Keratinocyte (primary cell): ENCODE measurements around the gene CHPT1. TPM values are rescaled to one million over a fixed set of nuclear protein-coding genes. Genes with fewer than 3 reads are reported as not detected.

Experiments used
- DNase-seq: peaks from one replicate; pipeline ENCODE4 v3.0.0-alpha.2; 2011; ENCODE audit warnings: low read depth, missing footprints, low spot score
- FAIRE-seq: peaks from 2 replicates; lab custom pipeline; 2011; peaks lifted over from hg19 to GRCh38; lab: Jason Lieb, UNC
- H2AFZ ChIP-seq: 2 replicates; pipeline ENCODE4 v1.6.0; 2012; ENCODE audit warnings: low read length, control low read depth, inconsistent platforms; ENCODE audit not compliant: control insufficient read depth
- H3K27ac ChIP-seq: 2 replicates; pipeline ENCODE4 v1.5.1; 2011; ENCODE audit warnings: low read length; ENCODE audit not compliant: control insufficient read depth, insufficient read depth
- H3K27me3 ChIP-seq: 3 replicates; pipeline ENCODE4 v1.6.0; 2011; ENCODE audit warnings: low read length; ENCODE audit not compliant: control insufficient read depth, insufficient read depth; ENCODE audit errors: extremely low read depth
- H3K36me3 ChIP-seq, 2 experiments: 2 replicates in 1 of 2; 3 replicates in 1 of 2; pipeline ENCODE4 v1.5.1; 2011; ENCODE audit warnings: low read length in 2 of 2, mild to moderate bottlenecking in 1 of 2; ENCODE audit not compliant: control insufficient read depth in 2 of 2, insufficient read depth in 2 of 2; ENCODE audit errors: extremely low read depth in 1 of 2
- H3K4me1 ChIP-seq: 3 replicates; pipeline ENCODE4 v1.5.1; 2011; ENCODE audit warnings: low read length; ENCODE audit not compliant: control insufficient read depth, insufficient read depth; ENCODE audit errors: extremely low read depth
- H3K4me2 ChIP-seq: 3 replicates; pipeline ENCODE4 v1.6.0; 2011; ENCODE audit warnings: low read depth, low read length; ENCODE audit not compliant: control insufficient read depth, insufficient read depth; ENCODE audit errors: extremely low read depth
- H3K4me3 ChIP-seq, 3 experiments: fragments of 200-600 bp in 1 of 3; sonication (generic) in 1 of 3; 2 replicates in 2 of 3; 3 replicates in 1 of 3; pipeline ENCODE4 v1.5.1; 2011 to 2016; ENCODE audit warnings: low read length in 3 of 3, mild to moderate bottlenecking in 3 of 3, control low read depth in 2 of 3, inconsistent platforms in 1 of 3, low read depth in 1 of 3, mixed read lengths in 1 of 3, mixed run types in 1 of 3, moderate library complexity in 1 of 3; ENCODE audit not compliant: control insufficient read depth in 2 of 3, insufficient read depth in 2 of 3; ENCODE audit errors: extremely low read depth in 1 of 3
- H3K79me2 ChIP-seq: 2 replicates; pipeline ENCODE4 v1.6.0; 2012; ENCODE audit warnings: low read length; ENCODE audit not compliant: control insufficient read depth, insufficient read depth
- H3K9ac ChIP-seq: 3 replicates; pipeline ENCODE4 v1.6.0; 2011; ENCODE audit warnings: low read length; ENCODE audit not compliant: control insufficient read depth, insufficient read depth; ENCODE audit errors: extremely low read depth
- H3K9me1 ChIP-seq: 3 replicates; pipeline ENCODE4 v1.6.0; 2011; ENCODE audit warnings: low read length; ENCODE audit not compliant: control insufficient read depth, insufficient read depth; ENCODE audit errors: extremely low read depth
- H3K9me3 ChIP-seq: 2 replicates; pipeline ENCODE4 v1.5.1; 2012; ENCODE audit warnings: low read depth, low read length; ENCODE audit not compliant: control insufficient read depth
- H4K20me1 ChIP-seq: 3 replicates; pipeline ENCODE4 v1.6.0; 2011; ENCODE audit warnings: low read length; ENCODE audit not compliant: control insufficient read depth, insufficient read depth; ENCODE audit errors: extremely low read depth
- CTCF ChIP-seq, 3 experiments: IDR thresholded peaks in 1 of 3; conservative IDR thresholded peaks in 1 of 3; optimal IDR thresholded peaks in 1 of 3; 2 replicates in 2 of 3; 3 replicates in 1 of 3; pipeline versions ENCODE3 to v1.5.1; 2011; ENCODE audit warnings: low read length in 3 of 3, mild to moderate bottlenecking in 3 of 3, moderate library complexity in 2 of 3, control low read depth in 1 of 3, inconsistent platforms in 1 of 3; ENCODE audit not compliant: insufficient read depth in 2 of 3; ENCODE audit errors: extremely low read depth in 1 of 3
- EZH2 ChIP-seq: IDR thresholded peaks from one replicate; pipeline ENCODE4 v1.6.1; 2012; ENCODE audit warnings: inconsistent platforms, mild to moderate bottlenecking, low read length, moderate library complexity
- dilution Hi-C: fragments of 300-500 bp; cut with MboI; formaldehyde crosslinking; loops from one replicate; pipeline ENCODE4 v1.7.0; 2020; ENCODE audit warnings: low sequenced_read_pairs; ENCODE audit not compliant: extremely low pct_ligation_motif_present
- polyA plus RNA-seq, 5 experiments: library from polyadenylated mRNA; depleted of rRNA in 3 of 5; stranded (reverse) in 3 of 5; stranded (forward) in 1 of 5; unstranded in 1 of 5; fragments of >200 nt; gene quantifications; 1 replicate in 1 of 5; 2 replicates in 3 of 5; 3 replicates in 1 of 5; pipeline versions ENCODE4 v1.2.1 to v1.2.3, GENCODE V29; 2011 to 2012; ENCODE audit warnings: missing spikeins in 2 of 5, low read depth in 1 of 5, low replicate concordance in 1 of 5

Gene CHPT1
- polyA plus RNA-seq, 1 donor (not counting 4 experiments of a cell fraction or from before 2014, with no cell fraction given): 12.7 TPM

- dilution Hi-C loops: no loop called here
- no peak overlapping the region for H3K9ac ChIP-seq
- H2AFZ ChIP-seq: no peak overlapping the region
- FAIRE-seq (no peak), DNase-seq (no peak)
- no peak overlapping the region for H3K4me3 ChIP-seq
- H3K27ac ChIP-seq: no peak overlapping the region
- TF ChIP-seq EZH2 (no peak), CTCF (optimal IDR thresholded peaks at IDR 0.05 in 1 of 3, IDR thresholded peaks at IDR 0.05 in 1 of 3, conservative IDR thresholded peaks at IDR 0.05 in 1 of 3; ENCODE audit: extremely low read depth in 1 of 3, insufficient read depth in 2 of 3, low read length in 3 of 3) (no peak)
- H3K9me3 ChIP-seq: no peaks in the 10 kb centered on the region
- H3K36me3 ChIP-seq: peaks cover 2 to 3% of the 10 kb centered on the region in 2 experiments
- H3K79me2 ChIP-seq: no peaks in the 10 kb centered on the region
- no peaks in the 10 kb centered on the region for H3K9me1 ChIP-seq
- H3K27me3 ChIP-seq: no peaks in the 10 kb centered on the region
- no peak overlapping the region for H3K4me2 ChIP-seq
- no peaks in the 10 kb centered on the region for H4K20me1 ChIP-seq
- peaks cover 4% of the 10 kb centered on the region for H3K4me1 ChIP-seq
Observed at GRCh38 chr12:101761350-101761749, 63.9 kb downstream of the CHPT1 start.

GRCh38 chr12:101761781-101762180 lies 64.3 kb downstream of the CHPT1 start:
- no peak overlapping the region for H3K4me2 ChIP-seq
- no peaks in the 10 kb centered on the region for H3K9me1 ChIP-seq
- no peak overlapping the region for H3K9ac ChIP-seq
- H3K27me3 ChIP-seq: no peaks in the 10 kb centered on the region
- dilution Hi-C loops: no loop called here
- H3K79me2 ChIP-seq: no peaks in the 10 kb centered on the region
- no peaks in the 10 kb centered on the region for H4K20me1 ChIP-seq
- H3K4me1 ChIP-seq: peaks cover 4% of the 10 kb centered on the region
- H3K36me3 ChIP-seq: peaks cover 2 to 3% of the 10 kb centered on the region in 2 experiments
- FAIRE-seq (no peak), DNase-seq (no peak)
- TF ChIP-seq CTCF (optimal IDR thresholded peaks at IDR 0.05 in 1 of 3, IDR thresholded peaks at IDR 0.05 in 1 of 3, conservative IDR thresholded peaks at IDR 0.05 in 1 of 3; ENCODE audit: extremely low read depth in 1 of 3, insufficient read depth in 2 of 3, low read length in 3 of 3) (no peak), EZH2 (no peak)
- H3K4me3 ChIP-seq: no peak overlapping the region
- no peak overlapping the region for H3K27ac ChIP-seq
- H2AFZ ChIP-seq: no peak overlapping the region
- no peaks in the 10 kb centered on the region for H3K9me3 ChIP-seq
